ENCODE measurements around the gene CYP2F1. TPM values are rescaled to one million over a fixed set of nuclear protein-coding genes. Genes with fewer than 3 reads are reported as not detected.
A peak's percentile ranks its signal among the peaks of the same experiment; 100 is the strongest.
"Not testable (repeated sequence)": the region's sequence is repeated elsewhere in the genome, so short reads cannot be mapped to it uniquely, and the experiment has no call there.

Gene CYP2F1
- total RNA-seq, 1 experiment from 2014 or later: not detected

GRCh38 chr19:41127362-41127761, 13.1 kb downstream of the CYP2F1 start:
- DNase-seq (ENCODE audit: low spot score): not testable (repeated sequence)

DNA sequence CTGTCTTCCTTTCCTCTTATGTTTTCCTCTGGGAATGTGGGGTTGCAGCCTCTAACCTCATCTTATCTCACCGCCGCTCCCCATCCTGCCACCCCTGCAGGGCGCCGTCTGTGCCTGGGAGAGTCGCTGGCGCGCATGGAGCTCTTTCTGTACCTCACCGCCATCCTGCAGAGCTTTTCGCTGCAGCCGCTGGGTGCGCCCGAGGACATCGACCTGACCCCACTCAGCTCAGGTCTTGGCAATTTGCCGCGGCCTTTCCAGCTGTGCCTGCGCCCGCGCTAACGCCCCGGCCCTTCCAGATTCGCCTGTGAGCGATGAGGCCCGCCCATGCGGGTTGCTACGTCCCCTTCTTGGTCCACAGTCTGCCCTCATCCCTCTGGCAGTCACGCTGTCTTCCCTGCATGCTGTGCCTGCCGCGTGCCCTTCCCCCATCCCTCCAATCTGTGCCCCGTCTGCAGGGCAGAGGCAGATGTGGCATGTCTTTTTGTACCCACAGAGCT, 13.6 kb downstream of the CYP2F1 start:
- peak; percentile 84 for DNase-seq (ENCODE audit: low spot score)

DNA sequence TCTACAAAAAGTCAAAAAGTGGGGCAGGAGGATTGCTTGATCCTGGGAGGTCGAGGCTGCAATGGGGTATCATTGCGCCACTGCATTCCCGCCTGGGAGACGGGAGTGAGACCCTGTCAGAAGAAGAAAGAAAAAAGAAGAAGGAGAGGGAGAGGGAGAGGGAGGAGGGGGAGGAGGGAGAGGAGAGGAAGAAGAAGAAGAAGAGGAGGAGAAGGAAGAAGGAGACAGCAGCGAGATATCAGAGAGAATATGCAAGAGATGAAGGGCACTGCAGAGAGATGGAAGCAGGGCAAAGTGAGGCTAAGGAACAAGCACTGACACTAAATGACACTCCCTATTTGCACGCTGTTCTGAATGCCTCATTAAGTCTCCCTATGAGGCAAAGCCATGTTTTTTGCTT, 14.5 kb downstream of the CYP2F1 start:
- no peak for DNase-seq (ENCODE audit: low spot score)

- no peak for DNase-seq (ENCODE audit: low spot score)
Observed at GRCh38 chr19:41131186-41131585, 17.0 kb downstream of the CYP2F1 start.

DNA sequence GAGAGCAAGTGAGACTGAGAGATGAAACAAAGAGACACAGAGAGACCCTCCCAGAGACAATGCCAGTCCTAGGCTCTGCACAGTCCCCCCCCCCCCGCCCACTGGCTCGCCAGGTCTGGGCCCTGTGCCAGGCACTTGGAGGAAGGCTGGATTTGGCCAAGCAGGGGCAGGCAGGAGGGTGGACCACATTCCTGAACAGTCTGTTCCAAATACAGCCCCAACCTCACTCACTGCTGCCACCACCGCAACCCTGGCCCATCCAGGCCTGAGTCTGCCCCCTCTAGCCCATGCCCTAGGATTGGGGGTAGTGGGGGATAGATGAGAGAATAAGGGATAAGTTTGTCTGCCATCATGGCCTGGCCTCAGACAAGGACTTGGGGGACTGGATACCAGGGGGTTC, 19.0 kb downstream of the CYP2F1 start:
- DNase-seq (ENCODE audit: low spot score): no peak

DNA sequence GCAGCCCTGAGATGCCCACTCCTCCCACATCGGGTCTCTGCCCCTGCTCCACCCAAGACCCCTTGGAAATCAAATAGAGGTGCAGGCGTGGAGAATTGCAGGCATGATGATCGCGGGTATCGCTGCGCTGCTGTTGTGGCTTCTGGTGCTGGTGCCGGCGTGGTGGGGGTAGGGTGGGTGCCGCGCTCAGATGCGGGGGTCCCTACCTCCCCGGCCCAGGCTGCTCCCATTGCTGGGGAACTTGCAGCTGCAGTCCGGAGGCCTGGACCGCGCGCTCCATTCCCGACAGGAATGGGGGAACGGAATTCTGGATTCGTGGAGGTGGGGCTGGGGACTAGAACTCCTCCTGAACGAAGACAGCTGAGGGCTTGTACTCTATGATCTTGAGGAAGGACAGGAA, 20.4 kb downstream of the CYP2F1 start:
- no peak for DNase-seq (ENCODE audit: low spot score)

- peak; percentile 44 for DNase-seq (ENCODE audit: low spot score)
Observed at GRCh38 chr19:41135390-41136384, 21.5 kb downstream of the CYP2F1 start.

DNA sequence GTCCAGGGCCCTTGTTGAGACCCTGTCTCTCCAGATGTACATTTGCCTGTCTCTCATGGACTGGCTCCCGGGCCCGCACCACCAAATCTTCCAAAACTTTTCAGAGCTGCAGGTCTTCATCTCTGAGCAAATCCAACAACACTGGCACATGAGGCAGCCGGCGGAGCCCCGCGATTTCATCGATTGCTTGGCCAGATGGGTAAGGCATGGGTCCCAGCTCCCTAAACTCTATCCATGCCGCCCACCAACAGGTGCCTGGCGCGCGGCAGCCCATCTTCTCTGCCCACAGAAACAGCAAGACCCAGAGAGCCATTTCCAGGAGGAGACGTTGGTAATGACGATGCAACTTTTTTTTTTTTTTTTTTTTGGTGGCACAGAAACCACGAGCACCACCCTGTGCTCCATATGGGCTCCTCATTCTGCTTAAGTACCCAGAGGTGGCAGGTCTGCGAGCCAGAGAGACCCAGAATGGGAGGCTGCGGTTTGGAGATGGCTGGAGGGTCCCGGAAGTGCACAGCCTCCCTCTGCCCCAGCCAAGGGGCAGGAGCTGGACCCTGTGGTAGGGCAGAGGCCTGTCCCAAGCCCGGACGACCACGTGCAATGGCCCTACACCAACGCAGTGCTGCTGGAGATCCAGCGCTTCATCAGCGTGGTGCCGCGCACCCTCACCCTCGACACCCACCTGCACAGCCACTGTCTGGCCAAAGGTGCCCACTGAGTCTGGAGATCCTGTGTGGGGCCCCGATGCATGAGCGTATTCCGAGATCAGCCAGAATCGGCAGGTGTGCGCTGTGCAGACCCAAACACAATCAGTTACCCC, 22.6 kb downstream of the CYP2F1 start:
- DNase-seq (ENCODE audit: low spot score): no peak

- peak; percentile 97 for DNase-seq (ENCODE audit: low spot score)
Observed at GRCh38 chr19:41144403-41144802, 30.2 kb downstream of the CYP2F1 start.

DNA sequence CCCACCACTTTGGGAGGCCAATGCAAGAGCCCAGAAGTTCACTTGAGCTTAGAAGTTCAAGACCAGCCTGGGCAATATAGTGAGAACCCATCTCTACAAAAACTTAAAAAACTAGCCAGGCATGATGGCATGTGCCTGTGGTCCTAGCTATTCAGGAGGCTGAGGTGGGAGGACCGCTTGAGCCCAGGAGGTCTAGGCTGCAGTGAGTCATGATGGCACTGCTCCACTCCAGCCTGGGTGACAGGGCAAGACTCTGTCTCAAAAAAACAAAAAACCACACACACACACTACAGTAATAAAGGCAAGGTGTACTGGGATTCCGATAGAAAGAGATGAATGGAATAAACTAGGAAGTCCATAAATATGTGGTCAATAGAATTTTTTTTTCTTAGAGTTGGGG, 35.6 kb downstream of the CYP2F1 start:
- DNase-seq (ENCODE audit: low spot score): no peak

DNA sequence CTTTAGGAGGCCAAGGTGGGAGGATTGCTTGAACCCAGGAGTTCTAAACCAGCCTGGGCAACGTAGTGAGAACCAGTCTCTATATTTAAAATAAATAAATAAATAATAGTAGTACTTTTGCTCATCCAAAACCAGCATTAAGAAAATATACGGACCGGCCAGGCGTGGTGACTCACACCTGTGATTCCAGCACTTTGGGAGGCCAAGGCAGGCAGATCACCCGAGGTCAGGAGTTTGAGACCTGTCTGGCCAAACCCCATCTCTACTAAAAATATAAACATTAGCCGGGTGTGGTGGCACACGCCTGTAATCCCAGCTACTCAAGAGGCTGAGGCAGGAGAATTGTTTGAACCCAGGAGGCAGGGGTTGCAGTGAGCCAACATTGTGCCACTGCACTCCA, 36.8 kb downstream of the CYP2F1 start:
- DNase-seq (ENCODE audit: low spot score): not testable (repeated sequence)

GRCh38 chr19:41154060-41154459, 39.8 kb downstream of the CYP2F1 start:
- DNase-seq (ENCODE audit: low spot score): no peak

GRCh38 chr19:41156207-41156606, 42.0 kb downstream of the CYP2F1 start:
- DNase-seq (ENCODE audit: low spot score): peak; percentile 68

DNA sequence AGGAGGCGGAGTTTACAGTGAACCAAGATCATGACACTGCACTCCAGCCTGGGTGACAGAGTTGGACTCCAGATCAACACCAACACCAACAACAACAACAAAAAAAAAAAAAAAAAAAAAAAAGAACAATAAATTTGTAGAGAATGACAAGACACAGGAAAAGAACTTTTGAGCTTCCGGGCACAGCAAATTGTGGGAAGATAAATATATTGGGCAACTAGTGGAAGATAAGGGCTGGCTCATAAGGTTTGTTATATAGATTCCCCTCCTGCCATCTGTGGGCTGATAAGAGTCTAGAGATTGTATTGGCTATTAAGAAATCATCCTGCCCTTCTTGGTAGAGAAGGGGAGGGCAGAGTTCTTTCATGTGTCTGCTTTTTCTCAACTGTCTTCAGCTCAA, 45.6 kb downstream of the CYP2F1 start:
- no peak for DNase-seq (ENCODE audit: low spot score)

- peak; percentile 57 for DNase-seq (ENCODE audit: low spot score)
Observed at GRCh38 chr19:41161903-41162302, 47.7 kb downstream of the CYP2F1 start.

GRCh38 chr19:41166944-41167804, 52.9 kb downstream of the CYP2F1 start:
- peak; percentile 84 for DNase-seq (ENCODE audit: low spot score)

DNA sequence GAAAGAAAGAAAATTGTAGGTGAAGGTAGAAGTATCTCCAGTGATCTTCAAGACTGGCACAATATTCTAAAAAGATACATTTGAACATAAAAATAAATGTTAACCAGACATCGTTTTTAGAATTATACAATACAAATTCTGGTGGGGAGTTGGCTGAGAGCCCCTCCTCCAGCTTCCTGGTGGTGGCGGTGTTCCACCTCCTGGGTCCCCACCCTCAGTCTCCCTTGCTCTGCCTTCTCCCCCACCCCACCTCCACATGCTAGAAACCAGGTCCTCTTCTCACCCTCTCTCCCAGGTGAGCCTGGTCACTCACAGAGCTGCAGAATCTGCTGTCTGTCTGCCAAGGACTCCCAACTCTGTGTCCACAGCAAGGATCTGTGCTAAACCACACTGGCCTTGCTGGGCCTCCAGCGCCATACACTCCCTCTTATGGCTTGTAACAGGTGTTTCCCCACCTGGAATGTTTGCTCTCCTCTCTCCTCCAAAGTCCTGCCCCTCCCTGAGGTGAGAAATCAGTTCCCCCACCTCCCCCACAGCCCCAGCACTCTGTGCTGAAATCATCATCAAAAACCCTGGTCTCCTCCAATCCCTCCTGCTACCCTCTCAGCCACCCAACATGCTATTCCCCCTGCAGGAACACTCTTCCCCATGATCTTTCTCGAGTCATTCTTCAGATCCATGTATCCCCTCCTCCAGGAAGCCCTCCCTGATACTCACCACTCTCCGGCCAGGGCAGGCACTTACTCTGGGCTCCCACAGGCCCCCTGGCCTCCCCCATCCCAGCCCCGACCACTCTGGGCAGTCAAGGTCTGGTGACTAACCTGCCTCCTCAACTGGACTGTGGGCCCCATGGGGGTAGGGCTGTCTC, 58.3 kb downstream of the CYP2F1 start:
- DNase-seq (ENCODE audit: low spot score): peak; percentile 71

DNA sequence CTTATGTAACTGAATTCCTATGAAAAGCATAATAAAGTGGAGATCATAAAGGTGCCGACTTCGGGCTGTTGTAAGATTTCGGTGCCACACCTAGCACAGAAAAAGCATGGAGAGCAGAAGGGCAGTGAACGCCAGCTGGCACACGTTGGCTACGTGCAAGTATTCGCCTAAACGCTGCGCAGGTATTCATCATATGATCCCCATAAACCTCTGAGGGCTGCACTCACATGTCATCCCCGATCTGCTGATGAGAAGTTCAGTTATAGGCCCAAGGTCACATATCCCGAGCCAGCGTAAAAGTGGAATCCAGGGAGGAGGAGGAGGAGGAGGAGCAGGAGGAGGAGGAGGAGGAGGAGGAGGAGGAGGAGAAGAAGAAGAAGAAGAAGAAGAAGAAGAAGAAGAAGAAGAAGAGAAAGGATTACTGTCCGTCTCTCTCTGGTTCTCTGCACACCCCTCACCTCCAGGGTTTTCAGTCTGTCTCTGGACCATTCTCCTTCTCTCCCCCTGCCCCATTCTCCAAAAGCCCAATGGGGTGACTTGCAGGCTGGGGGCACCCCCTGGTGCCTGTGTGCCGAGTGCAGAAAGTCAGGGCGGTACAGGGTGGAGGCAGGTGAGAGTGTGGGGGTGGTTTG, 60.2 kb downstream of the CYP2F1 start:
- DNase-seq (ENCODE audit: low spot score): peak; percentile 33

Data from HT-29 (cell line).